ENCODE results near the gene TANGO2. TPM values are rescaled to one million over a fixed set of nuclear protein-coding genes. Genes with fewer than 3 reads are reported as not detected.
A peak's percentile ranks its signal among the peaks of the same experiment; 100 is the strongest.

Gene TANGO2
- total and polyA plus RNA-seq, 2 of the 8 experiments (the other 6 are each of a cell fraction or from before 2014, with no cell fraction given) = 10.1 to 18.4 TPM

DNA sequence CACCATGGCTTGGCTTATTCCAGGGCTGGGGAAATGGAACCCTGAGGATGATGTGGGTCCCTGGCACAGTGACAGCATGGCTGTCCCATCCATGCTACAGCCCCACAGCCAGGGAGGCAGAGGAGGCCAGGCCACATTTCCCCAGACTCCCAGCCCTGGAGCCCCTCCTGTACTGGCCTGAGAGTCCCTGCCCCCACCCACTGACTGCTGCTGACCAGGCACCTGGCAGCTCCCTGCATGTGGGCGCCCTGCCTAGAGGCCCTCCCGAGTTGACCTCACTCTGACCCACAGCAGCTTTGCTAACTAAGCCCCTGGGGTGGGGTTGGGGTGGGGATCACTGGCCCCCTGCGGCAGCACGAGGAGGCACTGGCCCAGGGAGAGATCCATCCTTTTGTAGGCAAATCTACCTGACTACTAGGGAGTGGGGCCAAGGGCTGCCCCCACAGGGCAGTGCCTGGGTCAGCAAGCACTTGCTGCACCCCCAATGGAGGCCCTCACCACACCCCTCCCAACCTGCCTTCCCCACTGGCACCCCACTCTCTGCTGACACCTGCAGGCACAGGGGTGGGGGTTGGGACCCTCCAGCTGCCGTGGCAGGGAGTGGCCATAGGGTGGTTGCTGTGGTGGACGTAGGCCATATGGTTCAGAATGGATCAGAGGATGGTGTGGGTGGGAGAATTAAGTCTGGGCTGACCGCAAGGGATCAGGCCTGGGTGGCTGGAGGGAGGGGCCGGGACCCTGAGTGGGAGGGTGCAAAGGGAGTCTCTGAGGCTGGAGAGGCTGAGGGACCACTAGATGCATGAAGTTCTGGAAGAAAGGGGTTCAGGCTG, 21.7 kb upstream of the TANGO2 start:
- Histone ChIP-seq H3K9me3 (ENCODE audit: insufficient read depth in 2 of 2, low read depth in 1 of 2, low read length in 1 of 2) (no peaks in the 10 kb centered on the region), H3K4me1 (replicated peaks in 1 of 4; ENCODE audit: control insufficient read depth in 3 of 4, insufficient read depth in 4 of 4, low read length in 3 of 4) (peaks cover 4 to 31% (median 18%) of the 10 kb centered on the region in 4 experiments), H3K23ac (ENCODE audit: insufficient read length) (no peak overlapping the region), H3K9ac (replicated peaks in 1 of 4; ENCODE audit: extremely low read depth in 1 of 4, low read depth in 3 of 4, low read length in 3 of 4) (no peak overlapping the region), H2AFZ (ENCODE audit: low read length) (no peak overlapping the region), H3K27me3 (replicated peaks in 1 of 4; ENCODE audit: control insufficient read depth in 3 of 4, extremely low read depth in 1 of 4, insufficient read depth in 3 of 4, low read length in 3 of 4) (no peaks in the 10 kb centered on the region), H3K79me2 (ENCODE audit: control insufficient read depth in 1 of 2, insufficient read depth in 2 of 2, low read length in 2 of 2) (no peaks in the 10 kb centered on the region), H2BK12ac (ENCODE audit: low read depth, low read length) (peak overlapping the region; percentile 60; the same call in 1 of the 2 replicates), H3K79me1 (ENCODE audit: low read depth, low read length) (peaks cover 3% of the 10 kb centered on the region), H2BK15ac (ENCODE audit: low read length) (no peak overlapping the region), H3K4me3 (ENCODE audit: extremely low read depth in 1 of 4, insufficient read depth in 2 of 4, low read depth in 3 of 4, low read length in 4 of 4) (no peak overlapping the region), H4K5ac (ENCODE audit: insufficient read length, low read depth, low read length) (no peak overlapping the region), H3K14ac (ENCODE audit: insufficient read length) (no peak overlapping the region), H2BK20ac (ENCODE audit: low read length) (0 out of 2 replicates have a peak overlapping the region, but pooled peaks have one; percentile 86), H2BK120ac (replicated peaks; ENCODE audit: low read depth, low read length) (no peak overlapping the region), H3K36me3 (ENCODE audit: control insufficient read depth in 2 of 4, insufficient read depth in 4 of 4, low read length in 3 of 4) (no peaks in the 10 kb centered on the region), H3K27ac (ENCODE audit: low read depth, low read length) (no peak overlapping the region), H2BK5ac (ENCODE audit: low read depth, low read length) (no peak overlapping the region), H4K8ac (ENCODE audit: extremely low read depth, insufficient read depth, low read length) (no peak overlapping the region), H3K4me2 (ENCODE audit: insufficient read depth in 1 of 2, low read depth in 2 of 2, low read length in 2 of 2) (peak overlapping the region in 1 of 2 experiments; percentile 8; a peak in 1 of 4 replicates), H3K23me2 (ENCODE audit: low read depth, low read length) (peaks cover 6% of the 10 kb centered on the region; the same call in 1 of the 2 replicates), H4K91ac (replicated peaks; ENCODE audit: insufficient read length, low read length) (no peak overlapping the region), H3K56ac (replicated peaks; ENCODE audit: insufficient read length, low read depth, low read length) (no peak overlapping the region), H3K4ac (replicated peaks; ENCODE audit: insufficient read length, low read depth, low read length) (no peak overlapping the region), H2AK5ac (ENCODE audit: low read depth, low read length) (0 out of 2 replicates have a peak overlapping the region, but pooled peaks have one; percentile 79), H4K20me1 (replicated peaks in 1 of 2; ENCODE audit: control insufficient read depth in 1 of 2, insufficient read depth in 2 of 2, low read length in 2 of 2) (peaks cover 0 to 2% of the 10 kb centered on the region in 2 experiments), H3K18ac (ENCODE audit: extremely low read depth, low read length) (no peak overlapping the region; the same call in 1 of the 2 replicates)
- DNase-seq (ENCODE audit: low read depth in 1 of 2, low spot score in 2 of 2) = no peak
- CTCF ChIA-PET (ENCODE audit: partially characterized antibody) = interaction anchor here (1.2 to 4.3 kb wide), 2 partner anchors 14 kb away, joined by 4 to 25 read pairs; no protein-coding TSS in a partner anchor
- 89% methylated on average over 7 of the region's 8 CpGs; no CpG with 5 or more reads in 1 of the 2 experiments for WGBS, 2 experiments (ENCODE audit: extremely low coverage in 1 of 2, insufficient coverage in 1 of 2, insufficient read length in 1 of 2, insufficient replicate concordance in 2 of 2, low coverage in 1 of 2, low lambda C conversion rate in 2 of 2, missing lambda C conversion rate in 1 of 2)
- FAIRE-seq = no peak
- POLR2A ChIA-PET (ENCODE audit: partially characterized antibody) = interaction anchor here (1.1 kb wide), 1 partner anchor 26 kb away, joined by 3 read pairs; no protein-coding TSS in a partner anchor
- TF ChIP-seq CHD1 (IDR thresholded peaks at IDR 0.05; ENCODE audit: low read depth, low read length) = no peak
- no peak for TF ChIP-seq HDAC6 (IDR thresholded peaks at IDR 0.05; ENCODE audit: low read depth, low read length)
- TF ChIP-seq EGR1 (IDR thresholded peaks at IDR 0.05; ENCODE audit: borderline replicate concordance, low read depth, low read length) = no peak
- no peak for TF ChIP-seq JUN (IDR thresholded peaks at IDR 0.05; ENCODE audit: low read depth, low read length)
- TF ChIP-seq, protein P1, sequence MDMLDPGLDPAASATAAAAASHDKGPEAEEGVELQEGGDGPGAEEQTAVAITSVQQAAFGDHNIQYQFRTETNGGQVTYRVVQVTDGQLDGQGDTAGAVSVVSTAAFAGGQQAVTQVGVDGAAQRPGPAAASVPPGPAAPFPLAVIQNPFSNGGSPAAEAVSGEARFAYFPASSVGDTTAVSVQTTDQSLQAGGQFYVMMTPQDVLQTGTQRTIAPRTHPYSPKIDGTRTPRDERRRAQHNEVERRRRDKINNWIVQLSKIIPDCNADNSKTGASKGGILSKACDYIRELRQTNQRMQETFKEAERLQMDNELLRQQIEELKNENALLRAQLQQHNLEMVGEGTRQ (IDR thresholded peaks at IDR 0.05; ENCODE audit: low read length) = no peak
- no peak for TF ChIP-seq SIRT6 (IDR thresholded peaks at IDR 0.05; ENCODE audit: low read length)

Data from H1 (cell line).